HEK293 (cell line): Measurements from ENCODE around the gene SLC25A26.

Experiments used
- CTCF ChIA-PET: fragments of 350-600 bp; formaldehyde crosslinking; extraction: SDS; loops from one replicate; lab custom pipeline; 2021; ENCODE audit warnings: antibody characterized with exemption; lab: Yijun Ruan, JAX
- POLR2A ChIA-PET: fragments of 300-600 bp; formaldehyde crosslinking; extraction: SDS; loops from one replicate; lab custom pipeline; 2020; ENCODE audit warnings: antibody characterized with exemption, inconsistent platforms; lab: Yijun Ruan, JAX
- H3K27ac ChIP-seq: fragments of 200-500 bp; sonication (Bioruptor generic); 2 replicates; pipeline ENCODE4 v1.5.1; 2014; ENCODE audit warnings: low read depth, low read length, control low read depth, inconsistent platforms; ENCODE audit errors: extremely low read depth
- H3K36me3 ChIP-seq, 2 experiments: fragments of 200-500 bp in 1 of 2; sonication (Bioruptor generic) in 1 of 2; 1 replicate in 1 of 2; 2 replicates in 1 of 2; pipeline ENCODE4 v1.5.1; 2014 to 2017; ENCODE audit warnings: inconsistent platforms in 2 of 2, low read length in 2 of 2; ENCODE audit not compliant: control insufficient read depth in 2 of 2, insufficient read depth in 1 of 2
- H3K4me1 ChIP-seq: fragments of 200-500 bp; sonication (Bioruptor generic); 2 replicates; pipeline ENCODE4 v1.5.1; 2014; ENCODE audit warnings: mild to moderate bottlenecking, low read length, inconsistent platforms; ENCODE audit not compliant: control insufficient read depth, insufficient read depth
- H3K4me3 ChIP-seq: 2 replicates; pipeline ENCODE4 v1.5.1; 2011; ENCODE audit warnings: low read depth, mild to moderate bottlenecking, control low read depth, low read length, moderate library complexity
- H3K9me3 ChIP-seq: fragments of 200-500 bp; sonication (Bioruptor generic); 2 replicates; pipeline ENCODE4 v1.5.1; 2014; ENCODE audit warnings: low read depth, low read length, inconsistent platforms; ENCODE audit not compliant: control insufficient read depth, insufficient read depth
- CTCF ChIP-seq: fragments of 450-650 bp; formaldehyde crosslinking; IDR thresholded peaks from 2 replicates; pipeline ENCODE4 v1.5.1; 2016; ENCODE audit warnings: missing biosample characterization, missing genetic modification characterization
- GFI1B ChIP-seq: fragments of 450-650 bp; formaldehyde crosslinking; IDR thresholded peaks from 2 replicates; pipeline ENCODE4 v1.5.1; 2016; ENCODE audit warnings: missing biosample characterization, missing genetic modification characterization
- GLIS1 ChIP-seq: fragments of 450-650 bp; formaldehyde crosslinking; IDR thresholded peaks from 2 replicates; pipeline ENCODE4 v1.5.1; 2016; ENCODE audit warnings: missing biosample characterization, missing genetic modification characterization
- HOXA7 ChIP-seq: sonication (generic); formaldehyde crosslinking; IDR thresholded peaks from 2 replicates; pipeline ENCODE4 v1.8.1; 2022; ENCODE audit warnings: missing genetic modification reagents, borderline replicate concordance
- OVOL3 ChIP-seq: fragments of 450-650 bp; formaldehyde crosslinking; IDR thresholded peaks from 2 replicates; pipeline ENCODE4 v1.5.1; 2016; ENCODE audit warnings: missing biosample characterization, missing genetic modification characterization
- PATZ1 ChIP-seq: fragments of 450-650 bp; formaldehyde crosslinking; IDR thresholded peaks from 2 replicates; pipeline ENCODE4 v1.5.1; 2016; ENCODE audit warnings: missing biosample characterization, missing genetic modification characterization
- REPIN1 ChIP-seq: fragments of 450-650 bp; formaldehyde crosslinking; IDR thresholded peaks from 2 replicates; pipeline ENCODE4 v1.5.1; 2017; ENCODE audit warnings: missing biosample characterization, missing genetic modification characterization, low read depth
- SCRT2 ChIP-seq: fragments of 450-650 bp; formaldehyde crosslinking; IDR thresholded peaks from 2 replicates; pipeline ENCODE4 v1.5.1; 2016; ENCODE audit warnings: missing biosample characterization, missing genetic modification characterization
- SP3 ChIP-seq: fragments of 450-650 bp; formaldehyde crosslinking; IDR thresholded peaks from 2 replicates; pipeline ENCODE4 v1.5.1; 2016; ENCODE audit warnings: missing biosample characterization, missing genetic modification characterization
- WT1 ChIP-seq: fragments of 450-650 bp; formaldehyde crosslinking; IDR thresholded peaks from 2 replicates; pipeline ENCODE4 v1.5.1; 2016; ENCODE audit warnings: missing biosample characterization, missing genetic modification characterization
- ZNF121 ChIP-seq: fragments of 450-650 bp; formaldehyde crosslinking; IDR thresholded peaks from 2 replicates; pipeline ENCODE4 v1.5.1; 2016; ENCODE audit warnings: missing biosample characterization, missing genetic modification characterization
- ZNF138 ChIP-seq: fragments of 450-650 bp; formaldehyde crosslinking; IDR thresholded peaks from 2 replicates; pipeline ENCODE4 v1.5.1; 2016; ENCODE audit warnings: missing biosample characterization, missing genetic modification characterization, borderline replicate concordance
- ZNF248 ChIP-seq: fragments of 450-650 bp; formaldehyde crosslinking; IDR thresholded peaks from 2 replicates; pipeline ENCODE4 v1.5.1; 2017; ENCODE audit warnings: missing biosample characterization, missing genetic modification characterization
- ZNF366 ChIP-seq: fragments of 450-650 bp; formaldehyde crosslinking; conservative IDR thresholded peaks from 2 replicates; pipeline ENCODE4 v1.5.1; 2016; ENCODE audit warnings: missing biosample characterization, missing genetic modification characterization
- ZNF473 ChIP-seq: fragments of 450-650 bp; formaldehyde crosslinking; IDR thresholded peaks from 2 replicates; pipeline ENCODE4 v1.5.1; 2017; ENCODE audit warnings: missing biosample characterization, missing genetic modification characterization
- ZNF521 ChIP-seq: fragments of 450-650 bp; formaldehyde crosslinking; IDR thresholded peaks from 2 replicates; pipeline ENCODE4 v1.5.1; 2017; ENCODE audit warnings: missing biosample characterization, mild to moderate bottlenecking, missing genetic modification characterization
- ZNF654 ChIP-seq: fragments of 450-650 bp; formaldehyde crosslinking; IDR thresholded peaks from 2 replicates; pipeline ENCODE4 v1.5.1; 2016; ENCODE audit warnings: low read depth, missing biosample characterization, missing genetic modification characterization
- ZNF76 ChIP-seq: fragments of 450-650 bp; formaldehyde crosslinking; IDR thresholded peaks from 2 replicates; pipeline ENCODE4; 2016; ENCODE audit warnings: low read depth, missing biosample characterization, missing genetic modification characterization, borderline replicate concordance
- ZNF843 ChIP-seq: fragments of 450-650 bp; formaldehyde crosslinking; IDR thresholded peaks from 2 replicates; pipeline ENCODE4 v1.5.1; 2016; ENCODE audit warnings: missing biosample characterization, missing genetic modification characterization
- ZSCAN4 ChIP-seq: fragments of 450-650 bp; formaldehyde crosslinking; IDR thresholded peaks from 2 replicates; pipeline ENCODE4 v1.5.1; 2017; ENCODE audit warnings: missing biosample characterization, missing genetic modification characterization

The SLC25A26 gene

GRCh38 chr3:66259566-66260255 lies 38.9 kb downstream of the SLC25A26 start (continued):
- no peak for TF ChIP-seq CTCF
- no peak for TF ChIP-seq ZNF843
- no peak for TF ChIP-seq ZNF521 (tag by site-specific recombination)
- TF ChIP-seq ZSCAN4 (tag by site-specific recombination) = no peak
- no peak for TF ChIP-seq ZNF138 (tag by site-specific recombination)
- no peak for TF ChIP-seq SP3
- no peak for TF ChIP-seq ZNF248 (tag by site-specific recombination)
- no peak for TF ChIP-seq ZNF473 (tag by site-specific recombination)
- TF ChIP-seq, all 188 proteins: peak for 0

GRCh38 chr3:66260431-66260830 lies 39.6 kb downstream of the SLC25A26 start:
- Histone ChIP-seq H3K9me3 (no peaks in the 10 kb centered on the region), H3K4me3 (no peak overlapping the region), H3K36me3 (peaks cover 0 to 4% of the 10 kb centered on the region in 2 experiments; a peak in 1 of 3 replicates), H3K27ac (no peak overlapping the region), H3K4me1 (no peaks in the 10 kb centered on the region)
- CTCF ChIA-PET = interaction anchor here (0.6 to 1.4 kb wide), 3 partner anchors 288 to 562 kb away, joined by 3 to 5 read pairs (median 4); no protein-coding TSS in a partner anchor
- TF ChIP-seq PATZ1 (tag by site-specific recombination) (no peak), HOXA7 (no peak), WT1 (tag by site-specific recombination) (no peak), SCRT2 (no peak), REPIN1 (tag by site-specific recombination) (no peak)
- POLR2A ChIA-PET = no interaction called here

- no peaks in the 10 kb centered on the region for H3K4me1 ChIP-seq
- no peak overlapping the region for H3K4me3 ChIP-seq
- no peak overlapping the region for H3K27ac ChIP-seq
- no peak for TF ChIP-seq ZNF366 (tag by site-specific recombination)
- TF ChIP-seq OVOL3 (tag by site-specific recombination) = no peak
- no peak for TF ChIP-seq ZNF654 (tag by site-specific recombination)
- no peak for TF ChIP-seq ZNF121 (tag by site-specific recombination)
- no peak for TF ChIP-seq ZNF76 (tag by site-specific recombination)
- no peak for TF ChIP-seq GFI1B
- no peak for TF ChIP-seq GLIS1
- ChIA-PET POLR2A (no interaction called here), CTCF (interaction anchor here (1.1 to 1.4 kb wide), 2 partner anchors 9 to 561 kb away, joined by 5 to 6 read pairs; no protein-coding TSS in a partner anchor)
- peaks cover 0 to 4% of the 10 kb centered on the region in 2 experiments; a peak in 1 of 3 replicates for H3K36me3 ChIP-seq
- H3K9me3 ChIP-seq = no peaks in the 10 kb centered on the region
Observed at GRCh38 chr3:66261355-66261754, 40.6 kb downstream of the SLC25A26 start.
